ENCODE measurements around the gene ADPGK.
"Not testable (repeated sequence)": the region's sequence is repeated elsewhere in the genome, so short reads cannot be mapped to it uniquely, and the experiment has no call there.

ADPGK gene

GRCh38 chr15:72783640-72784455 is at the start of gene ADPGK:
TSS of gene ADPGK (minus strand) at chr15:72783758. CDS start at chr15:72783691, 67 bp downstream.
- DNase-seq (ENCODE audit: low read depth): peak; percentile 90

- no peak for DNase-seq (ENCODE audit: low read depth)
These were observed 43.7 kb upstream of the ADPGK start for GRCh38 chr15:72827226-72827625.

- no peak for DNase-seq (ENCODE audit: low read depth)
These were observed 43.1 kb upstream of the ADPGK start for GRCh38 chr15:72826611-72827010.

- no peak for DNase-seq (ENCODE audit: low read depth)
These were observed 42.3 kb upstream of the ADPGK start for GRCh38 chr15:72825829-72826228.

- DNase-seq (ENCODE audit: low read depth): no peak
These were observed 41.2 kb upstream of the ADPGK start for GRCh38 chr15:72824781-72825180.

GRCh38 chr15:72824112-72824511 is 40.6 kb upstream of the ADPGK start:
- DNase-seq (ENCODE audit: low read depth): no peak

- no peak for DNase-seq (ENCODE audit: low read depth)
These were observed 36.7 kb upstream of the ADPGK start for GRCh38 chr15:72820278-72820677.

GRCh38 chr15:72818632-72819031 is 35.1 kb upstream of the ADPGK start:
- no peak for DNase-seq (ENCODE audit: low read depth)

GRCh38 chr15:72813345-72814004 is 29.9 kb upstream of the ADPGK start:
- no peak for DNase-seq (ENCODE audit: low read depth)

- no peak for DNase-seq (ENCODE audit: low read depth)
These were observed 25.8 kb upstream of the ADPGK start for GRCh38 chr15:72809329-72809728.

- DNase-seq (ENCODE audit: low read depth): not testable (repeated sequence)
These were observed 23.8 kb upstream of the ADPGK start for GRCh38 chr15:72807346-72807745.

- no peak for DNase-seq (ENCODE audit: low read depth)
These were observed 19.4 kb upstream of the ADPGK start for GRCh38 chr15:72803006-72803405.

GRCh38 chr15:72801590-72802325 is 18.2 kb upstream of the ADPGK start:
- no peak for DNase-seq (ENCODE audit: low read depth)

- DNase-seq (ENCODE audit: low read depth): no peak
These were observed 17.4 kb upstream of the ADPGK start for GRCh38 chr15:72800833-72801481.

GRCh38 chr15:72797834-72798233 is 14.3 kb upstream of the ADPGK start:
- no peak for DNase-seq (ENCODE audit: low read depth)

- no peak for DNase-seq (ENCODE audit: low read depth)
These were observed 13.8 kb upstream of the ADPGK start for GRCh38 chr15:72797338-72797689.

- peak; percentile 3 for DNase-seq (ENCODE audit: low read depth)
These were observed 13.2 kb upstream of the ADPGK start for GRCh38 chr15:72796515-72797337.

GRCh38 chr15:72796210-72796514 is 12.6 kb upstream of the ADPGK start:
- no peak for DNase-seq (ENCODE audit: low read depth)

GRCh38 chr15:72793766-72794660 is 10.5 kb upstream of the ADPGK start:
- DNase-seq (ENCODE audit: low read depth): no peak

- no peak for DNase-seq (ENCODE audit: low read depth)
These were observed 8.9 kb upstream of the ADPGK start for GRCh38 chr15:72792431-72792830.
